ENCODE measurements around the gene NOP9. TPM values are rescaled to one million over a fixed set of nuclear protein-coding genes. Genes with fewer than 3 reads are reported as not detected.
A peak's percentile ranks its signal among the peaks of the same experiment; 100 is the strongest.

Gene NOP9
- total RNA-seq, 1 donor from 2014 or later: 24.5 TPM

DNA sequence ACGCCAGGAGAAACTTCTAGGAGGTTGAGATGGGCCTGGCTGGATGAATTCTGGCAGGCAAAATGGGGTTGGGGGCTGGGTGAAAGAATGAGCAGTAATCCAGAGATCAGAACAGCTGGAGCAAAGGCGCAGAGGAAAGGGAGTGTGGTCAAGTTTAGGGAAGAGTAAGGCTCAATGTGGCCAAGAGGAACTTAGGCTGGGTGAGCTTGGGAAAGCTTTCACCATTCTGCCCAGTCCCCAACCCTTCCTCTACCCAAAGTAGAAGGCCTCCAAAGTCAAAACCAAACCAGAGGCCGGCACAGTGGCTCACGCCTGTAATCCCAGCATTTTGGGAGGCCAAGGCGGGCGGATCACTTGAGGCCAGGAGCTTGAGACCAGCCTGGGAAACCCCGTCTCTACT lies 18.0 kb upstream of the NOP9 start:
- DNase-seq: no peak

DNA sequence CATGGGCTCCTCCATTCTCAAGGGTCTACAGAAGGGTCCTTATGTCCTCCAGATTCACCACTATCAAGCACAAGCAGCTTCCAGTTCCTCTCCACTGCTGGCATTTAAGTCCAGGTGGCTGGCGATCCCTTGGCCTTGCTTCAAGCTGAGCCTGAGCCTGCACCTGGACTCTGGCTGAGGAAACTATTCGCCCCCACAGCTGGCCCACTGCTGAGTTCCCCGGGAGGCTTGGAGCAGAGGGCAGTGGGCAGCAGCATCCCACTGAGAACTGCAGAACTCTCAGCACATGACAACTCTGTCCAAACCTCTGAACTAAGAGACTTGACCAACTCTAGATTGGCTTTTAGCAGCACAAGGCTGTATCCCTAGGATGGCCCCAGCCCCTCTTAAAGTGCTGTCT lies 16.9 kb upstream of the NOP9 start:
- DNase-seq: no peak

DNA sequence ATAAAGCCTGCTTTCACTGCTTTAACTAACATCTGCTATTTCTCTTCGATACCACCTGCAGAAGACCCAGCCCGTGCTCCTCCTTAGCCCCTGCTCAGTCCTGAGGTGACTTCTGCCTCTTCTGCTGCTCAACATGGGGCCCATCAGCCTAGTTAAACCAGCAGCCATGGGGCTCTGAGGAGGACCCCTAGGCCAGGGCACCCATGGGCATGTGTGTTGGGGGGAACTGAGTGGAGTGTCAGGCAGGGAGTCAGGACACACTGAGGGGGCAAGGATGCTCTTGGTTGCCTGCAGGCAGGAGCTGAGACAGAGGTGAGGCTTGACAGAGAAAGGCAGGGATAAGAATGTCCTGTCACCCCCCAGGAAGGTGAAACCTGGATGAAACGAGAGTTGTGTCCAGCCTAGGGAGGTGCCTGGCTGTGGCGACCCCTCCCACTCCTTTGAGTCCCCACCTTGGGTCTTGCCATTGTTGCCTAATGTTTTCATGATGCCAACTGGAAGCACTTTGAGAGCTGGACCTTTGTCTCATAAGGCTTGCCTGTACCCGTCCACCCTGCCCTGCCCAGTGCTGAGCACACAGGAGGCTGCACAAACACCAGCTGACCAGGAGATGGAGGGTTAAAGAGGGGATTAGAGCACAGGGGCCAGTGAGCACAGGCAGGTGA lies 15.7 kb upstream of the NOP9 start:
- DNase-seq: no peak

DNA sequence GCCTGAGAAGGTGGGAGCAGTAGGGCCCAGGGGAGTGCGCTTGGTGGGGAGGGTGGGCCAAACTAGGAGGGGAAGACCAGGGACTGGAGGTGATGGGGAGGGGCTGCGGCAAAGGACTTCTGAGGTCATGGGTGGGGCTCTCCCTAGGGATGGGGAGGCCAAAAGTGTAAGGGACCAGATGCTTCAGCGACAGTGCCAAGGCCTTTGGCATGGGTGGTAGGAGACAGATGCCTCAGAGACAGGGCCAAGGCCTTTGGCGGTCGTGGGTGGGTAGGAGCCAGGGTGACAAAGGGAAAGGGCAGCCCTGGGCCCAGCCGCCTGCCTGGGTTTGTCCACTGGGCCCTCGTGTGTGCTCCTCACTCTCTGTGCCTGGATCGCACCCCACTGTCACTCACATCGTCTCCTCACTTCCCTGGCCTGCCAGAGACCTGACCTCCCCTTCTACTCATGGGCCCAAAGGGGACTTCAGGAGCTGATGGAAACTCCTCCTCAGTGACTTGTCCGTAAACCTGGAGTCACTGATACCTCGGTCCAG lies 15.1 kb upstream of the NOP9 start:
- no peak for DNase-seq

DNA sequence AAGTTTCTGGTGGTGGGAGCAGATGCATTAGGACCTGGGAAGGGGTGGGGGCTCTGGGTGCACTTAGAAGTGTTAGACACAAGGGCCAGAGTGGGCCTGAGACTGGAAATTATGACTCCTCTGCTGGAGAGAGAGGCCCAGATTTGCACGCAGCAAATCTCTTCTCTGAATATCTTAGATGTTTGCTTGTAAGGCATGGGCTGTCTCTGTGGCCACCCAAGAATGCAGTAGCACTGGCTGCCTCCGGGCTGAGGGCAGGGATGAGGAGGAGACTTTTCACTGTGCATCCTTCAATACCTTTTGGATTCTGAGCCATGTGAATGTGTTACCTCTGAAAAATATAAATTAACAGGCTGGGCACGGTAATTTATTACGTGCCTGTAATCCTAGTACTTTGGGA lies 14.3 kb upstream of the NOP9 start:
- no peak for DNase-seq

DNA sequence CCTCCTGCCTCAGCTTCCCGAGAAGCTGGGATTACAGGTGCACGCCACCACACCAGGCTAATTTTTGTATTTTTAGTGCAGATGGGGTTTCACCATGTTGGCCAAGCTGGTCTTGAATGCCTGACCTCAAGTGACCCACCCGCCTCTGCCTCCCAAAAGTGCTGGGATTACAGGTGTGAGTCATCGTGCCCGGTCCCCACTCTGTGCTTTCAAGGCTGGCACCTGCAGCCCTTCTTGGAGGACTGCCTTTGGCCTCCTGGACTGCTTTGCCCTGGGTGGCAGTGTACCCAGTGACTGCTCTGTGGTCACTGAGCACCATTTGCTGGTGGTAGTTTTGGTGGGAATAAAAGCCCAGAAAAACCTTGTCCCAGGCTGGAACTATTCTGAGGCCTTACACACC lies 12.7 kb upstream of the NOP9 start:
- DNase-seq: no peak

DNA sequence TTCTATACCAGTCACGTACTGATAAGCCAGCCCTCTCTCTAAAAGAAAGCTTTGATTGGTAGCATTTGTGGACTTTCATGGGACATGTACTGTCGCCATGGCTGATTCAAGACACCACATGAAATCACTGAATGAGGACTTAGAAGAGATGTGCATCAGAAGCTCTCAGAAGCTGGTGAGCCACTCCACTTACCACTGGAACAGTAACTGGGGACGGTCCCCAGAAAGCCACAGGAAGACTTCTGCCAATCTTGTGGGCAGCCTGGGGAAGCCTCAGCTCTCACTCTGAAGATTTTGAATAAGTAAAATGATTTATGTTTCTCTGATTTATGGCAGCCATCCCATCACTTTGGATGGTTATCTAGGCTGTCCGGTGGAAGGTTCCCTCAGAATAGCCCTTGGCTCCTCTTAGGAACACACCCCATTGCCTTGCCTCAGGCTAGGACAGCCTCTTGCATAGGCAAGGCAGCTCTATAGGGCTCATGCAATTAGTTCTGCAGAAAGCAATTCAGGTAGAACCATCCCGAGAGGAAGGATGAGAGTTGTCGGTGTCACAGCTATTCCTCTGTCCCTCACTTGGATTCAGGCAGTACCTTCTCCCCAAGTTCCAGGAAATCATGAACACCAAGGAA lies 9.9 kb upstream of the NOP9 start:
- no peak for DNase-seq

DNA sequence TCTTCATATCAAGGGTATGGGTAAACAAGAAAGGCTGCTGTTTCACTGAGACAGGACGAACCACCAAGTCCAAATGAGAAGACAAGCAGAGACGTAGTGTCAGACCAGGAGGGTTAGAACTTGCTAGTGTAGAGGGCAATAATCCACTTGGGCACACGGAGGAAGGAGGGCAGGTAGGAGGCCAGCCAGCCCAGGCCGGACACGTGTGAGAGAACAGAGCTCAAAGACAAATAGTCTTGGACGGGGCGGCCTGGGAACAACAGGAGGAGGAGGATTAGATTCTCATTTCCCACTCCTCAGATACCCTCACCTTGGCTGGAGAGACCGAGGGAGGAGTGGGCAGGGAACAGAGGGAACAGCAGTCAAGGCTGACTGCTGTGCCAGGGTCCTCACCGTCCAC lies 8.9 kb upstream of the NOP9 start:
- no peak for DNase-seq

DNA sequence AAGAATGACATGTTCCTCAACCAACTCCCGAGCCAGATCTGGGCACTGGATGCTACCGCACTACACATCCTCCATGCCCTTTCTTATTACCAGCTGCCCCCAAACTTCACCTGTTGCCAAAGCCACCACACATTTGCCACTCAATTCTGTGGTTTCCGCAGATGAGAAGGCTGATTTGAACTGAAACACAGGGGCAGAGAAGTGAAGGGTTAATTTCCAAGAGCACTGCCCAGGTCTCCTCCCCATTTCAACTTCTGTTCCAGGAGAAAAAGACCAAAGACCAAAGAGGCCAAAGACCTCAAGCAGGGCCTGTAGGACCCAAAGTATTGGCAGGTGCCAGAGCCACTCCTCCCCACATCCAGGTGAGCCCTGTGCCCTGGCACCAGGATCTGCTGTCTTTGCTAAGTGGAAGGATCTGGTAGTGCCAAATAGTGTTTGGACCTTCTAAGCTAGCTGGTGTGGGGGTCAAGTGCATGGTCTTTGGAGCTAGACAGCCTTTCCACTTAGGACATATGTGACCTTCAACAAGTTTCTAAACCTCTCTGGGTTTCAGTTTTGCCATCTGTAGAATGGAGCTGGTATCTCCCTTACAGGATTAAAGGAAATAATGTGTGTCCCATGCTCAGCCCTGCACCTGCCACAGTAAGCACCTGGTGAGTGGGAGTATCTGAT lies 8.1 kb upstream of the NOP9 start:
- no peak for DNase-seq

DNA sequence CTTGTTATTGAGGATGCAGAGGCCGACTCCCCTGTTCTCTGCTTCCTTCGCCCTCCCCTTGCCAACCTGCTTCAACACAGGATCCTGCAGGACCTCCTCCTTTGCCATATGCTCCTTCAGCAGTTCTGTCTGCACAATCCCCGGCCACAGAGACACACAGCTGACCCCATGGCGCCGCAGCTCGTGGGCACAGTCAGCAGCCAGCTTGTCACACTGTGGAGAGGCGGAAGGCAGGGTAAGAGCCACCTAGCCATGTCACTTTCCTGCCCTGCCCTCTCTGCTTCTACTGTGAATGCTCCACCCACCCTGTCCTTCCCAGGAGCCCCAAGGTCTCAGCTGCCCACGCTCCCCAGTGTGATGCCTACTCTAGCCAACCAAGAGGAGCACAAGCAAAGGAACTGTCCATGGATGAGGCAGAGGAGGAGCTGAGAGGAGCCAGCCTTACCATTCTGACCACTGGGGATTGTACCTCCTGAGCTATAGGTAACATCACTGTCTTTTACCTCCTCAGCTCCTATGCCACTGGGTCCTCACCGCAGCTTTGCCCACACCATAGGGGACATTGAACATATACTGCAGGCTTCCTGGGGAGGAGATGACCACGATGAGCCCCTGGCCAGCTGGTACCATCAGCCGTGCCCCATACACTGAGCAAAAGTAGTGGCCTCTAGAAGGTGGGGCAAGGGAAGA lies 7.4 kb upstream of the NOP9 start:
- no peak for DNase-seq

DNA sequence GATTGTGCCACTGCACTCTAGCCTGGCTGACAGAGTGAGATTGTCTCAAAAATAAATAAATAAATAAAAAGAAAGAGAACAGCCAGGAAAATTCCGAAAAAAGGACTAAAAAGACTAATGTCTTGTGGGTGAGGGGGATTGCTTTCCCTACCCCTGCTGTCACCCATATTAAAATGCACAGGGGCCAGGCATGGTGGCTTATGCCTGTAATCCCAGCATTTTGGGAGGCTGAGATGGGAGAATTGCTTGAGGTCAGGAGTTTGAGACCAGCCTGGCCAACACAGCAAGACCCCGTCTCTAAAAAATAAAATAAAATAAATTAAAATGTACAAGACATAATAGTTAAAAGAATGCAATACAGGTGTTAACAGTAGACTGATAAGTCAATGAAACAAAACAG lies 6.1 kb upstream of the NOP9 start:
- no peak for DNase-seq

DNA sequence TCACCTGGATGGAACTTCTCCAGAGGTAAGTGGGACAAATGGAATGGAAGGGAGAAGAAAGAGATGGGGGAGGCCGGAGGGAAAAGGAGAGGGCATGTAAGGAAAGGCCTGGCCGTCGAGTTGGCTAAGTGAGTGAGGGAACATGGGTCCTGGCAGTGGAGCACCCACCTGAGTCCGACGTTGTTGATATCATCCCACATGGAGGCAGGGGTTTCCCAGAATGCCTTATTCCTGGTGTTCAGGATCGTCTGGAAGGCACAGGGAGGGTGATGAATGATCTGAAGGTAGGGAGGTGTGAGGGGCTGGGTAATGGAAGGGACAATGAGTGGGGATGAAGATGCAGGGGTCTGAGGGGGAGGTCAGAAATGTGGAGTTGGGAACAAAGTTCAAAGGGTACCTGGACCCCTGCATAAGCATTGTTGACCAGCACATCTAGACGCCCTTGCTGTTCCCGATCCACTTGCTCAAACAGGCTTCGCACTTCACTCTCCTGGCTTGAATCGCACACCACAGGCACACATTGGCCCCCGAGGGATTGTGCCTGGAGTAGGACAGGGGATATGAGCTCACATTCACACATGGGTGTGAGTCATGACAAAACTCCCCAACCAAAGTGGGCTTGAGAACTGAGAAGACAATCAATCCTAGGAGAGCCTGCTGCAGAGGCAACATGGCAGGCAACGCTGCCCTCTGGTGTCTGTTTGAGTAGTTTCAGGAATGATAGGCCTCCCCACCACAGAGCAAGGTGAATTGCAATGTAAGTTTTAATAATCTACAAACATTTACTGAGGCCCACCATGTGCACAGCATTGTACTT lies 3.1 kb upstream of the NOP9 start:
- peak; percentile 83 for DNase-seq

DNA sequence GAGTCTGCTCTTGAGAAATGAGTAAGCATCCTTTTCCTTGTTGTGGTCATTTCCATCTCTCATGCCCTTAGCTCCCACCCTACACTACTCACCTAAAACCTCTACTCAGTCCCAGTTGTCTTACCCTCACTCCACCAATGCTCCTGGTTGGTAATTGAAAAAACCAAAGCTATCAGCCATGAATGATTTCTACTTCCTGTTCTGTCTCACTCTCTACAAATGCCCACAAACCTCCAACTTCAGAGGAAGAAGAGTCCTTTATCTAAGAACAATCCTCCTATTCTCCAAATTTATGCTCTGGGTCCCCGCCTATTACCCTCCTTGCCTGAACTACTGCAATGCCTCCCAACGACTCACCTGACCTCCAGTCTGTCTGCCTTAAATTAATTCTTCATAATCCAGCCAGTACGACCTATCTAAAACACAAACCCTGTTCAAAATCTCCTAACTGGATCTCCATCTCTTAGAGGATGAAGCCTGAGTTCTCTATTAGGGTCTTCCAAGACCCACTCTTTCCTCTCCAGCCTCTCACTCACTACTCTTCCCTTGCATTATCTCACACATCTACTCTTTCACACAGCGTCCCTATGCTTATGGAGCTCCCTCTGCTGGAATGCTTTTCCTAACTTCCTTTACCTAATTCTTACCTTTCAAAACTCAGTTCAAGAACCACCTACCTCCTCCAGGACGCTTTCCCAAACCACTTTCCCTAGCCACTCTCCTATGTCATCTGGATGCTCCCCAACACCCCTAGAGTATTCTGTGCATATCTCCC lies 2.3 kb upstream of the NOP9 start:
- peak; percentile 37 for DNase-seq

DNA sequence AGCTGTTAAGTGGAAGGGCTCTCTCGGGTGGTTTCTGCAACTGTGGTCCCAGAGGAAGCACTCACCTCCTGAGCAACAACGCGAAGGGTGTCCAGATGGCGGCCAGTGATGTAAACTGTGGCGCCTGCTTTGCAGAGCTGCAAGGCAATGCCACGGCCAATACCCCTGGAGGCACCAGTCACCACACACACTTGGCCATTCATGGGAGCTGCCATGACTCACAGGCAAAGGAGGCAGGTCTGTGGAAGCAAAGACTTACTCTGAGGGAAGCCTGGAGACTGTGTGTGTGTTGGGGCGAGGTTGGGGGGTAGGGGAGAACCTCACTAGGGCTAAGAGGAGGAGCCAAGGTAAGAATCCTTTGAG lies 777 bp upstream of the NOP9 start:
- DNase-seq: no peak

DNA sequence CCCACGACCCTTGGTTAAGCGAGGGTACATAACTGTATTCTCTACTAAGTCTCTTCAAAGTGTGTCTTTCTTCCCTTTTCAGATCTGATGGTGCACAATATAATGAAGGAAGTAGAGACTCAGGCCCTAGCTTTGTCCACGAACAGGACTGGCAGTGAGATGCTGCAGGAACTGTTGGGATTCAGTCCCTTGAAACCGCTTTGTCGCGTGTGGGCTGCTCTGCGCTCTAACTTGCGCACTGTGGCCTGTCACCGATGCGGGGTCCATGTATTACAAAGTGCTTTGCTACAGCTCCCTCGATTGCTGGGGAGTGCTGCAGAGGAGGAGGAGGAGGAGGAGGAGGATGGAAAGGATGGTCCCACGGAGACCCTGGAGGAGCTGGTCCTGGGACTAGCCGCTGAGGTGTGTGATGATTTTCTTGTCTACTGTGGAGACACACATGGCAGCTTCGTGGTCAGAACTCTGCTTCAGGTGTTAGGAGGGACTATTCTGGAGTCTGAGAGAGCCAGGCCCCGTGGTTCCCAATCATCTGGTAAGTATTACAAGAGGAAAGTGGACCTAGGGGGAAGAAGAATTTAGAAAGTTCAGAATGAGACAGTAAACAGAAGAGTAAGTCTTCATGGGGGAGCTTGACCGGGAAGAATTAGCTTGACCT lies 803 bp downstream of the NOP9 start:
- DNase-seq: no peak

DNA sequence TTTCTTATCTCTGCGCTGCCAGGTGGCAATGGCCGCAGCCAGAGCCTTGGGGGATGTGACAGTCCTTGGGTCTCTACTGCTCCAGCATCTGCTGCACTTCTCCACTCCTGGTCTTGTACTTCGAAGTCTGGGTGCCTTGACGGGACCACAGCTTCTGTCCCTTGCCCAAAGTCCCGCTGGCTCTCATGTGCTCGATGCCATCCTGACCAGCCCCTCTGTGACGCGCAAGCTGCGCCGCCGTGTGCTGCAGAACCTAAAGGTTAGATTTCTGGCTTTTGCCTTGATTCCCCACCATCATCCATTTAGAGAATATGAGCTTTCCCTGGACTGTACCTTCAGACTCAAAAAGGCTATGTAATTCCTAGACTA lies 4.4 kb downstream of the NOP9 start:
- no peak for DNase-seq

DNA sequence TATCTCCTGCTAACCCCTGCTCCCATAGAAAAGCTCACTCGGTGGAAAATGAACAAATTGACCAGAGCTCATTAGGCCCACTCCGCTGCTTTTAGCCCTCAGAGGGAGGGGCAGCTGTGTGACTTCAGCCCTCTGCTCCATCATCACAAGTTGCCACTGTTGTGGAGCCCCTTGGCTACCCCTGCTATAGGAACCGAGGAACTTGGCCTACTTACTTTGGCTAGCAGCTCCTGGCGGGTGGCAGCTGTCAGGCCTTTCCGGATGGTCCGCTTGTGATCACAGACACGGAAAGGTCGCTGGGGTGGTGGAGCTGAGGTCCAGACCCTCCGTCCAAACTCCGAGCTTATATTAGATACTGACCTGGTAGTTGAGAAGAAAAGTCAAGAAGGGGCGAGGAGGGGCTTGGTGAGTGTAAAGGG lies 7.5 kb downstream of the NOP9 start:
- no peak for DNase-seq

DNA sequence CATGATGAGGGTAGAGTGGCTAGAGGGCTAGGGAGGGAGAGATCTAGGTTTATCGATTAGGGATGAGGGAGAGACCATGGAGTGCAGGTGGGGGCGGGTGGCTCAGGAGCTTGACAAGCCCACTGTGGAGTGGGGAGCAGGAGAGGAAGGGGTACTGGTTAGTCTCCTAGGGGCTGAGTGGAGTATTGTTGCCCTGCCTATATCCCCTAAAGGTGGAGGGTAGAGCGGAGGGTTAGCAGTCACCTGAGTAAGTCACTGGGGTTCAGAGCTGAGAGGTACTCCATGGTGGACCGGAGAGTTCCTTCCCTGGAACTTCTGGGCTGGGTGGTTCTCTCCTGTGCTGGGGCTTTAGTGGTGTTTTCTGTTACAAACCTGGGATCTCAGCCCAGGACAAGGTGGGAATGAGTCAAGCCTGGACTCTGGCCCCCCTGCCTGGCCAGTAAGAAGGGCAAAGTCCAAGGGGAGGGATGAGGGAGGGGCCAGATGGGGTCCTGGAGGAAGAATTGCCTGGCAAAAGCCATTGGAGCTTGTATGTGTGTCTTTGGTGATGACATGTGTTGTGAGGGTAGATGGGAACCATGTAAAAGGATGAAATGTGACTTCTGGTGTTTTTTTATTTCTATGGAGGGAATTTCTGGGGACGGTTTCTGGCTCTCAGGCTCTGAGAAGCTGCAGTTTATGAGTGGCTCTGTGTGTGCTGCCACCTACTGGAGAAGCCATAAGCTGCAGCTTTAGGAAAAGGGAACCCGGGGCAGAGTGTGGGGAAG lies 8.1 kb downstream of the NOP9 start, which contains the start of gene CIDEB:
Gene CIDEB (minus strand): TSS at position 403 of the 767 bp plus-strand sequence. CDS start 119 bp downstream, at position 284.
- DNase-seq: peak; percentile 80

DNA sequence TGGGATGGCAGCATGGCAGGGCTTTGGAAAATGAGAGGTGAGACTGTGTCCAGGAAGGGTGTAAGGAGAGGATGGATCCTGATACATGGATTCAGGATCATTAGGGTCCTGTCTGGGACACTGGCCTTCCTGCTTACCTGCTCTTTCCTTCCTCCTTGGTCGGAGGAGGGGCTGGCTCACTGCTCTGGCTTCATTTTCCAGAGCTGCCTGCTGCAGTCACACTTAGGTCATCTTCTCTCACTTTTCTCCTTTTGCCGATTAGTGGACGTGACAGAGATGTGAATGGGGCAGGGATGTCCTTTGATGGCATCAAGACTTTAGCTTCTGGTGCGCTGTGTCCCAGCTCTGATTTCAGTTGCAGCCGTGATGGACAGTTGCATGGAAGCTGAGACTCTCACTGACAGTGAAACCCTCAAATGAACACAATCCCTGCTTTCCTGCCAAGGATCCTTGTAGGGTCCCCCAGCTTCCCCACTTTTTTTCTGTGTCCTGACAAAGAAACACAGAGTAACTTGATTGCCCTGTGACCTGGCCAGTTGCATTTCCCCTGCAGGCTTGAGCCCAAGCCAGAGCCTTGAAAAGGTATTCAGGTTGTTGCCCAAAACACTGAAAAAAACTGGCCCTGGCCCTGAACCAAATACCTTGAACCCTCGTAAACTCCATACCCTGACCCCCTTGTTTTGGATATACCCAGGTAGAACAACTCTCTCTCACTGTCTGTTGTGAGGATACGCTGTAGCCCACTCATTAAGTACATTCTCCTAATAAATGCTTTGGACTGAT lies 8.9 kb downstream of the NOP9 start:
- no peak for DNase-seq
